PC-3 (cell line): ENCODE measurements around the gene BRD4. TPM values are rescaled to one million over a fixed set of nuclear protein-coding genes. Genes with fewer than 3 reads are reported as not detected.

Experiments
- ATAC-seq: fragments of 200-7000 bp; cut with Tn5 transposase; 2 replicates; pipeline ENCODE4 v1.9.1; 2020; ENCODE audit warnings: mild to moderate bottlenecking, moderate library complexity
- BruUV-seq: library from RNA; stranded (reverse); fragments of 400-500 nt; replicated peaks from 2 replicates; lab custom pipeline; 2021; lab: Mats Ljungman, UMichigan
- CTCF ChIA-PET: fragments of 300-600 bp; sonication (Branson Sonifier 250); formaldehyde crosslinking; loops from one replicate; lab custom pipeline; 2022; ENCODE audit warnings: antibody characterized with exemption; lab: Charles Lee
- POLR2A ChIA-PET: fragments of 300-600 bp; sonication (Branson Sonifier 250); formaldehyde crosslinking; loops from one replicate; lab custom pipeline; 2022; ENCODE audit warnings: antibody characterized with exemption; ENCODE audit not compliant: unreplicated experiment; lab: Charles Lee
- DNase-seq: peaks from one replicate; pipeline ENCODE4 v3.0.0-alpha.2; 2015
- H2AFZ ChIP-seq: fragments of 300-600 bp; sonication (generic); 2 replicates; pipeline ENCODE4 v1.6.0; 2016; ENCODE audit warnings: antibody characterized with exemption, low read length
- H3F3A ChIP-seq: fragments of 300-600 bp; sonication (generic); one replicate; pipeline ENCODE4 v1.6.0; 2017; ENCODE audit warnings: antibody characterized with exemption, low read length, control low read depth, mild to moderate bottlenecking; ENCODE audit not compliant: unreplicated experiment
- H3K27ac ChIP-seq: fragments of 300-600 bp; sonication (generic); 2 replicates; pipeline ENCODE4 v1.5.1; 2016; ENCODE audit warnings: mild to moderate bottlenecking, low read length
- H3K27me3 ChIP-seq: fragments of 300-600 bp; sonication (generic); 2 replicates; pipeline ENCODE4 v1.6.1; 2016; ENCODE audit warnings: low read length, mixed read lengths
- H3K36me3 ChIP-seq: fragments of 300-600 bp; sonication (generic); 2 replicates; pipeline ENCODE4 v1.6.1; 2016; ENCODE audit warnings: low read depth, mixed run types, low read length, mixed read lengths
- H3K4me1 ChIP-seq: fragments of 300-600 bp; sonication (generic); 2 replicates; pipeline ENCODE4 v1.5.1; 2016; ENCODE audit warnings: low read length; ENCODE audit not compliant: insufficient read depth
- H3K4me2 ChIP-seq: fragments of 300-600 bp; sonication (generic); 2 replicates; pipeline ENCODE4 v1.6.0; 2016; ENCODE audit warnings: low read length
- H3K4me3 ChIP-seq: fragments of 300-600 bp; sonication (generic); 2 replicates; pipeline ENCODE4 v1.5.1; 2016; ENCODE audit warnings: mild to moderate bottlenecking, low read length, mixed read lengths
- H3K79me2 ChIP-seq: fragments of 300-600 bp; sonication (generic); 2 replicates; pipeline ENCODE4 v1.6.1; 2017; ENCODE audit warnings: low read length, mixed read lengths
- H3K9ac ChIP-seq: fragments of 300-600 bp; sonication (generic); 2 replicates; pipeline ENCODE4 v1.6.0; 2016; ENCODE audit warnings: mild to moderate bottlenecking, low read length
- H3K9me2 ChIP-seq: fragments of 300-600 bp; sonication (generic); replicated peaks from 2 replicates; pipeline ENCODE4 v1.6.1; 2016; ENCODE audit warnings: mixed run types, low read length, mixed read lengths
- H3K9me3 ChIP-seq: fragments of 300-600 bp; sonication (generic); 2 replicates; pipeline ENCODE4 v1.6.1; 2016; ENCODE audit warnings: low read length, mixed read lengths
- H4K20me1 ChIP-seq: fragments of 300-600 bp; sonication (generic); 2 replicates; pipeline ENCODE4 v1.6.1; 2016; ENCODE audit warnings: low read length, mixed read lengths
- EZH2 ChIP-seq: fragments of 300-600 bp; sonication (generic); IDR thresholded peaks from one replicate; pipeline ENCODE4 v1.6.1; 2017; ENCODE audit warnings: antibody characterized with exemption, mild to moderate bottlenecking, low read length; ENCODE audit not compliant: unreplicated experiment
- EZH2phosphoT487 ChIP-seq: fragments of 300-600 bp; sonication (generic); IDR thresholded peaks from 2 replicates; pipeline ENCODE4 v1.6.1; 2018; ENCODE audit warnings: mild to moderate bottlenecking, antibody characterized with exemption, low read length, borderline replicate concordance
- intact Hi-C: fragments of 100-400 bp; cut with micrococcal nuclease; formaldehyde crosslinking; loops from 2 replicates; pipeline ENCODE4 v1.9.0; 2023
- total RNA-seq: library from RNA; depleted of rRNA; stranded (reverse); fragments of >200 nt; gene quantifications from 2 replicates; pipeline ENCODE4 v1.2.3, GENCODE V29; 2014
- TF ChIP-seq, protein P1 (sequence below): fragments of 300-600 bp; sonication (generic); conservative IDR thresholded peaks from 2 replicates; pipeline ENCODE4 v1.5.1; 2017; ENCODE audit warnings: antibody characterized with exemption, low read depth, mild to moderate bottlenecking, low read length

Gene BRD4
- total RNA-seq, 1 experiment from 2014 or later: 20.9 TPM

- ATAC-seq: no peak
- intact Hi-C loops: no loop called here
- Histone ChIP-seq H3F3A (no peaks in the 10 kb centered on the region), H3K4me1 (no peaks in the 10 kb centered on the region), H3K4me3 (no peak overlapping the region), H3K79me2 (peaks cover 45% of the 10 kb centered on the region), H3K36me3 (peaks cover 51% of the 10 kb centered on the region), H2AFZ (no peak overlapping the region), H3K27ac (no peak overlapping the region), H3K9me3 (no peaks in the 10 kb centered on the region), H3K27me3 (no peaks in the 10 kb centered on the region), H3K9me2 (no peaks in the 10 kb centered on the region), H4K20me1 (peaks cover 14% of the 10 kb centered on the region; the same call in 1 of the 2 replicates), H3K4me2 (no peak overlapping the region), H3K9ac (no peak overlapping the region)
- no peak for DNase-seq
- TF ChIP-seq, protein P1, sequence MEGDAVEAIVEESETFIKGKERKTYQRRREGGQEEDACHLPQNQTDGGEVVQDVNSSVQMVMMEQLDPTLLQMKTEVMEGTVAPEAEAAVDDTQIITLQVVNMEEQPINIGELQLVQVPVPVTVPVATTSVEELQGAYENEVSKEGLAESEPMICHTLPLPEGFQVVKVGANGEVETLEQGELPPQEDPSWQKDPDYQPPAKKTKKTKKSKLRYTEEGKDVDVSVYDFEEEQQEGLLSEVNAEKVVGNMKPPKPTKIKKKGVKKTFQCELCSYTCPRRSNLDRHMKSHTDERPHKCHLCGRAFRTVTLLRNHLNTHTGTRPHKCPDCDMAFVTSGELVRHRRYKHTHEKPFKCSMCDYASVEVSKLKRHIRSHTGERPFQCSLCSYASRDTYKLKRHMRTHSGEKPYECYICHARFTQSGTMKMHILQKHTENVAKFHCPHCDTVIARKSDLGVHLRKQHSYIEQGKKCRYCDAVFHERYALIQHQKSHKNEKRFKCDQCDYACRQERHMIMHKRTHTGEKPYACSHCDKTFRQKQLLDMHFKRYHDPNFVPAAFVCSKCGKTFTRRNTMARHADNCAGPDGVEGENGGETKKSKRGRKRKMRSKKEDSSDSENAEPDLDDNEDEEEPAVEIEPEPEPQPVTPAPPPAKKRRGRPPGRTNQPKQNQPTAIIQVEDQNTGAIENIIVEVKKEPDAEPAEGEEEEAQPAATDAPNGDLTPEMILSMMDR: no peak
- TF ChIP-seq EZH2 (no peak), EZH2phosphoT487 (no peak)
- no TSS peak for BruUV-seq
- POLR2A ChIA-PET: no interaction called here
- CTCF ChIA-PET: no interaction called here
Observed at GRCh38 chr19:15371119-15371518, 38.8 kb upstream of the BRD4 start.

DNA sequence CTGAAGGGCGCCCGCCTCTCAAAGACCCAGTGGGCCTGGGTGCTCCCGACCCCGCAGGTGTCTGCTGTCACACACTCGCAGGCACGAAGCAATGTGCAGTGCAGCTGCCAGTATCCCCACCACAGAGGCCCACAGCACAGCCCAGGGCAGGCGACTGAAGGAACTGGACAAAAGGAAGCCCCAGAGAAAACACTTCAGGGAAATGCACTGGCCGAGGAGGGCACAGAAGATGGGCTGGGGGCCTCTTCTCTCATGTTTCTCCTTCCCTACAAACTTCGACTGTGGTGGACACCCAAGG is 37.2 kb upstream of the BRD4 start:
- no peaks in the 10 kb centered on the region for H3K9me3 ChIP-seq
- ATAC-seq: no peak

More for the DNA sequence above, 37.2 kb upstream of the BRD4 start:
- ChIA-PET POLR2A (no interaction called here), CTCF (no interaction called here)
- TF ChIP-seq EZH2phosphoT487 (no peak), EZH2 (no peak)
- TF ChIP-seq, protein P1: no peak
- Histone ChIP-seq H3F3A (no peaks in the 10 kb centered on the region), H3K79me2 (peaks cover 29% of the 10 kb centered on the region), H3K9ac (no peak overlapping the region), H3K27me3 (no peaks in the 10 kb centered on the region), H3K36me3 (peaks cover 60% of the 10 kb centered on the region), H2AFZ (no peak overlapping the region), H3K9me2 (no peaks in the 10 kb centered on the region), H3K4me1 (no peaks in the 10 kb centered on the region), H3K4me3 (no peak overlapping the region), H3K4me2 (no peak overlapping the region), H4K20me1 (peaks cover 1% of the 10 kb centered on the region; the same call in 1 of the 2 replicates), H3K27ac (no peak overlapping the region)
- intact Hi-C loops: no loop called here
- DNase-seq: no peak
- BruUV-seq: no TSS peak
